Trophoblast cell (in vitro differentiated cells and primary cell): ENCODE results near the gene F10.
A peak's percentile ranks its signal among the peaks of the same experiment; 100 is the strongest.

Experiments used
- DNase-seq, 2 donors: peaks; one replicate each; pipeline ENCODE4 v3.0.0-alpha.2; 2016
- H2AFZ ChIP-seq: 2 replicates; pipeline ENCODE4 v1.6.1; 2013; ENCODE audit warnings: low read length, moderate library complexity, mild to moderate bottlenecking; ENCODE audit not compliant: insufficient read depth, poor library complexity
- H2AK5ac ChIP-seq: 2 replicates; pipeline ENCODE4 v1.6.1; 2013; ENCODE audit warnings: mild to moderate bottlenecking, low read length
- H2BK120ac ChIP-seq: 2 replicates; pipeline ENCODE4 v1.6.1; 2013; ENCODE audit warnings: low read length, mild to moderate bottlenecking, moderate library complexity; ENCODE audit not compliant: insufficient read depth, poor library complexity
- H2BK12ac ChIP-seq: 2 replicates; pipeline ENCODE4 v1.6.1; 2013; ENCODE audit warnings: mild to moderate bottlenecking, low read length, moderate library complexity
- H2BK5ac ChIP-seq: 2 replicates; pipeline ENCODE4 v1.6.1; 2013; ENCODE audit warnings: low read length, low read depth, moderate library complexity, mild to moderate bottlenecking; ENCODE audit not compliant: poor library complexity
- H3K14ac ChIP-seq: 2 replicates; pipeline ENCODE4 v1.6.1; 2013; ENCODE audit warnings: mild to moderate bottlenecking, low read length
- H3K18ac ChIP-seq: 2 replicates; pipeline ENCODE4 v1.6.1; 2013; ENCODE audit warnings: mild to moderate bottlenecking, low read length
- H3K23ac ChIP-seq: 2 replicates; pipeline ENCODE4 v1.6.1; 2013; ENCODE audit warnings: low read length
- H3K27ac ChIP-seq: 2 replicates; pipeline ENCODE4 v1.5.1; 2013; ENCODE audit warnings: low read depth, mild to moderate bottlenecking, inconsistent platforms, low read length, moderate library complexity
- H3K27me3 ChIP-seq: 2 replicates; pipeline ENCODE4 v1.6.1; 2013; ENCODE audit warnings: inconsistent platforms, mild to moderate bottlenecking, low read length, moderate library complexity; ENCODE audit not compliant: insufficient read depth
- H3K36me3 ChIP-seq, 2 experiments: 1 replicate in 1 of 2; 2 replicates in 1 of 2; pipeline ENCODE4 v1.6.1; 2013; ENCODE audit warnings: low read length in 2 of 2, mild to moderate bottlenecking in 2 of 2, moderate library complexity in 1 of 2; ENCODE audit not compliant: insufficient read depth in 2 of 2, control insufficient read depth in 1 of 2
- H3K4ac ChIP-seq: 2 replicates; pipeline ENCODE4 v1.6.1; 2013; ENCODE audit warnings: low read depth, mild to moderate bottlenecking, low read length, moderate library complexity
- H3K4me1 ChIP-seq, 2 experiments: 1 replicate in 1 of 2; 2 replicates in 1 of 2; pipeline ENCODE4 v1.6.1; 2013; ENCODE audit warnings: low read length in 2 of 2, mild to moderate bottlenecking in 2 of 2, moderate library complexity in 1 of 2; ENCODE audit not compliant: insufficient read depth in 2 of 2, control insufficient read depth in 1 of 2
- H3K4me2 ChIP-seq: 2 replicates; pipeline ENCODE4 v1.6.1; 2013; ENCODE audit warnings: inconsistent platforms, mild to moderate bottlenecking, low read length, moderate library complexity
- H3K4me3 ChIP-seq: 2 replicates; pipeline ENCODE4 v1.5.1; 2013; ENCODE audit warnings: mild to moderate bottlenecking, low read depth, low read length, inconsistent platforms
- H3K79me1 ChIP-seq: one replicate; pipeline ENCODE4 v1.6.1; 2013; ENCODE audit warnings: low read length
- H3K79me2 ChIP-seq: 2 replicates; pipeline ENCODE4 v1.6.1; 2013; ENCODE audit warnings: low read length, mild to moderate bottlenecking; ENCODE audit not compliant: control insufficient read depth, insufficient read depth, poor library complexity
- H3K9ac ChIP-seq: 2 replicates; pipeline ENCODE4 v1.6.1; 2013; ENCODE audit warnings: mild to moderate bottlenecking, low read length
- H3K9me3 ChIP-seq: 2 replicates; pipeline ENCODE4 v1.6.1; 2013; ENCODE audit warnings: low read depth, mild to moderate bottlenecking, control low read depth, inconsistent platforms, low read length; ENCODE audit not compliant: insufficient read depth
- H4K12ac ChIP-seq: 2 replicates; pipeline ENCODE4 v1.6.1; 2013; ENCODE audit warnings: low read depth, mild to moderate bottlenecking, low read length, moderate library complexity
- H4K8ac ChIP-seq: 2 replicates; pipeline ENCODE4 v1.6.1; 2013; ENCODE audit warnings: low read depth, mild to moderate bottlenecking, low read length, moderate library complexity
- H4K91ac ChIP-seq: one replicate; pipeline ENCODE4 v1.6.1; 2013; ENCODE audit warnings: low read depth, mild to moderate bottlenecking, low read length, moderate library complexity
- WGBS: extraction: QIAGEN DNeasy Blood & Tissue Kit; methylation state at CpG from one replicate; pipeline ENCODE4 v1.1.7; 2013; ENCODE audit warnings: missing lambda C conversion rate; ENCODE audit not compliant: insufficient read length, insufficient coverage; ENCODE audit errors: extremely low coverage; 5-methylcytosine and 5-hydroxymethylcytosine counted together

F10 gene

DNA sequence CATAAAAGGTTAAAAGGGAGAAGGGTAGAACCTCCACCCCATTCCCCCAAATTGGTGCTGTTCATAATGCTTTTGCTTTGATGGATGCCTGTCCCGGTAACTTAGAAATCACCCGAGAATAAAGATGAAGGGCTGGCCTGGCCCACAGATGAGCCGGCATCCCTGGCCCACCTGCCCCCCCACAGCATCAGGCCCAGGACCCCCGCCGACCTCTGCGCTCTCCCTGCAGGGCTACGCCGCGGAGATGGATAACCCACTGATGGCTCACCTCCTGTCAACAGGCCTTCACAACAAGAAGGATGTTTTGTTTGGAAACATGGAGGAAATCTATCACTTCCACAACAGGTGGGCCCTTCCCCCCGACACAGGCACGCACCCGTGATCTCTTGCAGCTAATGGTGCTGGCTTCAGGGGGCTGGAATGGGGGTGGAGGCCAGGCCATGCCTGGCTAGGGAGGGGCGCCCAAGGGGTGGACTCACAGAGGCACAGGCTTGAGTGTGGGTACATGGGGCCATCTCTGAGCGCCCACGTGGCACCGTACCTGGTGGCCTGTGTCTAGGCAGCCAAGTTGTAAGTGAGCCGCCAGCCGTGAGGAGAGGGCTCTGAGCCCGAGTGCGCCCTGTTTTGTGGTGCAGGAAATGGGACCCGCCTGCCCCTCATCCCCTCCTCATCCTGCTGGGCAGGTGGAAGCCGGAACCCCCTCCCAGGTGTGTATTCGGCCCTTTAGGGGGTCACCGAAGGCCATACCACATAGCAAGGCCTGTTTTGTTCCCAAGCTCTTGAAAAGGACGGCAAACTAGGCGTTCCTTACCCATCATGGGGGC lies 40.2 kb upstream of the F10 start:
- no CpG with 5 or more reads among the region's 26 CpGs for WGBS
- Histone ChIP-seq H2AK5ac (no peak overlapping the region), H2BK120ac (no peak overlapping the region), H3K79me2 (no peaks in the 10 kb centered on the region), H3K4ac (no peak overlapping the region), H3K27me3 (no peaks in the 10 kb centered on the region), H3K23ac (no peak overlapping the region), H3K4me2 (no peak overlapping the region), H3K4me1 (no peaks in the 10 kb centered on the region), H2BK5ac (no peak overlapping the region), H3K79me1 (no peaks in the 10 kb centered on the region), H4K12ac (no peak overlapping the region), H3K36me3 (no peaks in the 10 kb centered on the region), H4K91ac (no peak overlapping the region), H3K18ac (no peak overlapping the region), H2BK12ac (no peak overlapping the region), H3K14ac (no peak overlapping the region), H3K9me3 (peaks cover 2% of the 10 kb centered on the region), H3K9ac (no peak overlapping the region), H2AFZ (no peak overlapping the region), H3K4me3 (no peak overlapping the region), H3K27ac (no peak overlapping the region), H4K8ac (no peak overlapping the region)
- DNase-seq, result no peak

DNA sequence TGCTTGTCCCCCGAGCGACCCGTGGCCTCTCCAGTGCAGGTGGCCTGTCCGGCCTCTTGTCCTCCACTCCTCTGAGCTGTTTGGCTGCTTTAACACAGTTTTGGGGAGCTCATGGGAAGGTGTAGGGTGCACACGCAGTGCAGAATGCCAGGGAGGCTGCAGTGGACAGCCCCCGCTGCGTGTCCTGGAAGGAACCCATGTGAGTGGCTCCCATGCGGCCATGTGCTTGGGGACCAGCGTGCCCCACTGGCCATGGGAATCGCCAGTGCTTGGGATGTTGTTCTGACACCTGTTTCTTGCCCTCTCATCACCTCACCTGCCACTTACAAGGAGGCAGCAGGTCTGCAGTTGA lies 39.6 kb upstream of the F10 start:
- H2BK120ac ChIP-seq, result no peak overlapping the region
- no peaks in the 10 kb centered on the region for H3K4me1 ChIP-seq
- H3K4me2 ChIP-seq, result no peak overlapping the region
- H3K36me3 ChIP-seq, result no peaks in the 10 kb centered on the region
- H3K4me3 ChIP-seq, result no peak overlapping the region
- H3K79me2 ChIP-seq, result no peaks in the 10 kb centered on the region
- no peak overlapping the region for H3K14ac ChIP-seq
- no peak overlapping the region for H3K4ac ChIP-seq
- H4K12ac ChIP-seq, result no peak overlapping the region
- H3K9me3 ChIP-seq, result peaks cover 2% of the 10 kb centered on the region
- no peak overlapping the region for H2BK5ac ChIP-seq
- no CpG with 5 or more reads among the region's 10 CpGs for WGBS
- no peak for DNase-seq
- no peak overlapping the region for H3K23ac ChIP-seq
- no peak overlapping the region for H3K27ac ChIP-seq
- H2BK12ac ChIP-seq, result no peak overlapping the region
- no peak overlapping the region for H4K8ac ChIP-seq
- no peak overlapping the region for H2AK5ac ChIP-seq
- no peaks in the 10 kb centered on the region for H3K27me3 ChIP-seq
- H3K79me1 ChIP-seq, result no peaks in the 10 kb centered on the region
- no peak overlapping the region for H2AFZ ChIP-seq
- no peak overlapping the region for H3K18ac ChIP-seq
- H3K9ac ChIP-seq, result no peak overlapping the region
- H4K91ac ChIP-seq, result no peak overlapping the region

DNA sequence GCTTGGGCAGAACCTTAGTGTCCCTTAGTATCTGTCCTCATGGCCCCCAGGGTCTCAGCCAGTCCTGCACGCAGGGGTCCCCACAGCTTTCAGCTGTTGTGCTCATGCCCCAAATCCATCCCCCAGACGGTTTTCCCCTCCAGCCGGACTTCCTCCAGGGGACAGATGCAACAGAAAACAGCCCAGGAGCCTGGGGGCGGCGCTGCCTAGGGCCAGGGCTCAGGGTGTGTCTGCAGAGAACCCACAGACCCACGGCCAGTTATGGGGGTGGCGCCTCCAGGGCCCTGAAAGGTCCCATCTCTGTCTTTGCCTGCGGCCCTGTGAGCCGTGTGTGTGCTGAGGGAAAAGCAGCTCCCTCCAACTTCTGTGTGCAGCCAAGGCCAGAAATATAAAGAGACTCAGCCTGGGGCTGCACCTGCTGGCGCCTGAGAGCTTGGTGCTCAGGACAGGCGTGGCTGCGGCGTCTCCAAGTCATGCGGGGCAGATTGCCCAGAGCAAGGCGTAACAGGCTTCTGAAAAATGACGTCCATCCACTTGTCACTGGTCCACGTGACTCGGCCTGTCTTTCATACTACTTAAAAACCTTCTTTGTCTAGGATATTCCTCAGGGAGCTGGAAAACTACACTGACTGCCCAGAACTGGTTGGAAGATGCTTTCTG lies 39.1 kb upstream of the F10 start:
- peak; percentile 84 to 85 for DNase-seq
- no peak overlapping the region for H3K27ac ChIP-seq
- no peaks in the 10 kb centered on the region for H3K79me2 ChIP-seq
- no peaks in the 10 kb centered on the region for H3K36me3 ChIP-seq
- peaks cover 2% of the 10 kb centered on the region for H3K9me3 ChIP-seq
- no CpG with 5 or more reads among the region's 18 CpGs for WGBS
- H2AK5ac ChIP-seq, result no peak overlapping the region
- no peak overlapping the region for H3K4ac ChIP-seq
- H2BK120ac ChIP-seq, result no peak overlapping the region
- no peaks in the 10 kb centered on the region for H3K27me3 ChIP-seq
- no peaks in the 10 kb centered on the region for H3K4me1 ChIP-seq
- no peak overlapping the region for H3K23ac ChIP-seq
- no peaks in the 10 kb centered on the region for H3K79me1 ChIP-seq
- no peak overlapping the region for H2BK12ac ChIP-seq
- H4K91ac ChIP-seq, result no peak overlapping the region
- no peak overlapping the region for H3K9ac ChIP-seq
- no peak overlapping the region for H4K12ac ChIP-seq
- H3K14ac ChIP-seq, result no peak overlapping the region
- no peak overlapping the region for H2AFZ ChIP-seq
- no peak overlapping the region for H3K4me3 ChIP-seq
- H2BK5ac ChIP-seq, result no peak overlapping the region
- no peak overlapping the region for H3K4me2 ChIP-seq
- no peak overlapping the region for H4K8ac ChIP-seq
- H3K18ac ChIP-seq, result no peak overlapping the region

DNA sequence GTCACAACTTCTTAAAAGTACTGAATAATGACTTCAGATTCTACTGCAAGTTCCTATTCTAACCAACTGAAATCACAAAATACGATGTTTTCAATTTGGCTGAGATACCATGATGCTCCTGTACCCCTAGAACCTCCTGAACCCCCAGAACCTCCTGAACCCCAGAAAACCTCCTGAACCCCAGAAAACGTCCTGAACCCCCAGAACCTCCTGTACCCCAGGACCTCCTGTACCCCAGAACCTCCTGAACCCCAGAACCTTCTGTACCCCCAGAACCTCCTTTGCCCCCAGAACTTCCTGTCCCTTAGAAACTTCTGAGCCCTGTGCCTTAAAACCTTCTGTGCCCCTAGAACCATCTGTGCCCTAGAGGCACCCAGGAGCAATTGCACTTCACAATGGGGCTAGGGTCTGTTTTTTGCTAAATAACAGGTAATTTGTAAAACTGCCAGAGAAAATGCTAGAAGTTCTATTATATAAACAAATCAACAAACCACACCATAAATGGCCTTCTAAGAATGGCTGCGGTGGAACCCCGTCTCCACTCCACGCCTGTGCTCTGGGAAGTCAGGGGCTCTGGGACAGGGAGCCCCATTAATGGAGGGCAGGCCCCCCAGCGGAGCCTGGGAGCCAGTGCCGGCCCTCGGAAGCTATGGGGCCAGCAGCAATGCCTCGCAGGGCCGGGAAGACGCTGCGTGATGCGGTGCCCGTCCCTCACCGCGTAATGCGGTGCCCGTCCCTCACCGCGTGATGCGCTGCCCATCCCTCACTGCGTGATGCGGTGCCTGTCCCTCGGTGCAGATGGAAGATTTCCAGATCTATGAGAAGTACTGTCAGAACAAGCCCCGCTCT lies 38.3 kb upstream of the F10 start:
- no peak overlapping the region for H4K8ac ChIP-seq
- H2BK12ac ChIP-seq, result no peak overlapping the region
- H3K4ac ChIP-seq, result no peak overlapping the region
- H3K79me1 ChIP-seq, result no peaks in the 10 kb centered on the region
- H2AK5ac ChIP-seq, result no peak overlapping the region
- H3K14ac ChIP-seq, result no peak overlapping the region
- WGBS, result no CpG with 5 or more reads among the region's 25 CpGs
- no peak overlapping the region for H3K4me3 ChIP-seq
- H2AFZ ChIP-seq, result no peak overlapping the region
- peaks cover 2% of the 10 kb centered on the region for H3K9me3 ChIP-seq
- H3K23ac ChIP-seq, result no peak overlapping the region
- H3K4me1 ChIP-seq, result no peaks in the 10 kb centered on the region
- no peaks in the 10 kb centered on the region for H3K27me3 ChIP-seq
- no peaks in the 10 kb centered on the region for H3K79me2 ChIP-seq
- H3K18ac ChIP-seq, result no peak overlapping the region
- no peak for DNase-seq
- H3K4me2 ChIP-seq, result no peak overlapping the region
- no peak overlapping the region for H3K27ac ChIP-seq
- H4K12ac ChIP-seq, result no peak overlapping the region
- H4K91ac ChIP-seq, result no peak overlapping the region
- no peak overlapping the region for H2BK5ac ChIP-seq
- H3K9ac ChIP-seq, result no peak overlapping the region
- no peaks in the 10 kb centered on the region for H3K36me3 ChIP-seq
- no peak overlapping the region for H2BK120ac ChIP-seq
